ENCODE data around the gene ABHD17C.

ABHD17C gene

GRCh38 chr15:80785335-80785734 lies 90.2 kb downstream of the ABHD17C start:
- DNase-seq (ENCODE audit: extremely low read depth in 1 of 2, low read depth in 1 of 2), result no peak

- DNase-seq (ENCODE audit: extremely low read depth in 1 of 2, low read depth in 1 of 2), result no peak
Observed at GRCh38 chr15:80785811-80786354, 90.8 kb downstream of the ABHD17C start.

- no peak for DNase-seq (ENCODE audit: extremely low read depth in 1 of 2, low read depth in 1 of 2)
Observed at GRCh38 chr15:80787316-80787715, 92.2 kb downstream of the ABHD17C start.

- DNase-seq (ENCODE audit: extremely low read depth in 1 of 2, low read depth in 1 of 2), result no peak
Observed at GRCh38 chr15:80788536-80788935, 93.4 kb downstream of the ABHD17C start.

- DNase-seq (ENCODE audit: extremely low read depth in 1 of 2, low read depth in 1 of 2), result no peak
Observed at GRCh38 chr15:80789296-80789695, 94.2 kb downstream of the ABHD17C start.

GRCh38 chr15:80789796-80790195 lies 94.7 kb downstream of the ABHD17C start:
- no peak for DNase-seq (ENCODE audit: extremely low read depth in 1 of 2, low read depth in 1 of 2)

GRCh38 chr15:80790236-80790635 lies 95.1 kb downstream of the ABHD17C start:
- no peak for DNase-seq (ENCODE audit: extremely low read depth in 1 of 2, low read depth in 1 of 2)

GRCh38 chr15:80791004-80791403 lies 95.9 kb downstream of the ABHD17C start:
- no peak for DNase-seq (ENCODE audit: extremely low read depth in 1 of 2, low read depth in 1 of 2)

- no peak for DNase-seq (ENCODE audit: extremely low read depth in 1 of 2, low read depth in 1 of 2)
Observed at GRCh38 chr15:80796407-80796806, 101.3 kb downstream of the ABHD17C start.

- no peak for DNase-seq (ENCODE audit: extremely low read depth in 1 of 2, low read depth in 1 of 2)
Observed at GRCh38 chr15:80798911-80799310, 103.8 kb downstream of the ABHD17C start.

- no peak for DNase-seq (ENCODE audit: extremely low read depth in 1 of 2, low read depth in 1 of 2)
Observed at GRCh38 chr15:80800067-80800466, 105.0 kb downstream of the ABHD17C start.

- no peak for DNase-seq (ENCODE audit: extremely low read depth in 1 of 2, low read depth in 1 of 2)
Observed at GRCh38 chr15:80801891-80802680, 107.0 kb downstream of the ABHD17C start.

- DNase-seq (ENCODE audit: extremely low read depth in 1 of 2, low read depth in 1 of 2), result no peak
Observed at GRCh38 chr15:80803580-80804525, 108.7 kb downstream of the ABHD17C start.

- DNase-seq (ENCODE audit: extremely low read depth in 1 of 2, low read depth in 1 of 2), result no peak
Observed at GRCh38 chr15:80804970-80805495, 109.9 kb downstream of the ABHD17C start.
